HG02852 (cell line): Measurements from ENCODE around the gene ADI1.
"Not testable (repeated sequence)": the region's sequence is repeated elsewhere in the genome, so short reads cannot be mapped to it uniquely, and the experiment has no call there.

Experiments
- ATAC-seq: cut with Tn5 transposase; IDR thresholded peaks from one replicate; pipeline ENCODE4 v1.9.1; 2021; ENCODE audit warnings: mild to moderate bottlenecking, moderate library complexity; ENCODE audit not compliant: unreplicated experiment

Gene ADI1

GRCh38 chr2:3450385-3451010, 68.8 kb downstream of the ADI1 start:
- no peak for ATAC-seq

- no peak for ATAC-seq
Observed at GRCh38 chr2:3449936-3450335, 69.4 kb downstream of the ADI1 start.

GRCh38 chr2:3449086-3449485, 70.2 kb downstream of the ADI1 start:
- ATAC-seq, result no peak

- not testable (repeated sequence) for ATAC-seq
Observed at GRCh38 chr2:3448441-3448911, 70.9 kb downstream of the ADI1 start.

- no peak for ATAC-seq
Observed at GRCh38 chr2:3447789-3448317, 71.5 kb downstream of the ADI1 start.
